Measurements from ENCODE around the gene MAFB.

Gene MAFB

GRCh38 chr20:40668449-40669228 is 20.4 kb downstream of the MAFB start:
- H3K36me3 ChIP-seq (ENCODE audit: low read length), result no peaks in the 10 kb centered on the region
- H3K27ac ChIP-seq (ENCODE audit: low read depth, low read length), result no peak overlapping the region
- H3K9ac ChIP-seq (ENCODE audit: low read length), result no peak overlapping the region
- no peaks in the 10 kb centered on the region for H3K9me2 ChIP-seq (replicated peaks; ENCODE audit: insufficient read depth, low read length)
- no peaks in the 10 kb centered on the region for H4K20me1 ChIP-seq (ENCODE audit: low read depth, low read length)
- H2AFZ ChIP-seq (ENCODE audit: low read depth, low read length, severe bottlenecking), result no peak overlapping the region
- no peaks in the 10 kb centered on the region for H3K27me3 ChIP-seq (ENCODE audit: low read length)
- no peak overlapping the region for H3K4me2 ChIP-seq (ENCODE audit: low read depth, low read length, poor library complexity, severe bottlenecking)
- TF ChIP-seq CTCF (IDR thresholded peaks at IDR 0.05; ENCODE audit: insufficient read depth, low read length, poor library complexity, severe bottlenecking) (no peak), EZH2phosphoT487 (conservative IDR thresholded peaks at IDR 0.05; ENCODE audit: low read length) (no peak)
- H3K9me3 ChIP-seq (ENCODE audit: insufficient read depth, low read length), result no peaks in the 10 kb centered on the region
- H3K79me2 ChIP-seq (ENCODE audit: insufficient read depth, low read length), result no peaks in the 10 kb centered on the region
- no peak overlapping the region for H3K4me3 ChIP-seq (ENCODE audit: insufficient read depth, low read length, poor library complexity, severe bottlenecking)
- no peaks in the 10 kb centered on the region for H3F3A ChIP-seq (ENCODE audit: insufficient read depth)

GRCh38 chr20:40667503-40667902 is 21.5 kb downstream of the MAFB start:
- no peak overlapping the region for H2AFZ ChIP-seq (ENCODE audit: low read depth, low read length, severe bottlenecking)
- no peaks in the 10 kb centered on the region for H3K9me3 ChIP-seq (ENCODE audit: insufficient read depth, low read length)
- no peaks in the 10 kb centered on the region for H3K79me2 ChIP-seq (ENCODE audit: insufficient read depth, low read length)
- no peaks in the 10 kb centered on the region for H3K36me3 ChIP-seq (ENCODE audit: low read length)
- H3K9ac ChIP-seq (ENCODE audit: low read length), result no peak overlapping the region
- no peaks in the 10 kb centered on the region for H3K27me3 ChIP-seq (ENCODE audit: low read length)
- no peaks in the 10 kb centered on the region for H4K20me1 ChIP-seq (ENCODE audit: low read depth, low read length)
- no peaks in the 10 kb centered on the region for H3K9me2 ChIP-seq (replicated peaks; ENCODE audit: insufficient read depth, low read length)
- H3F3A ChIP-seq (ENCODE audit: insufficient read depth), result no peaks in the 10 kb centered on the region
- H3K4me2 ChIP-seq (ENCODE audit: low read depth, low read length, poor library complexity, severe bottlenecking), result no peak overlapping the region
- no peak overlapping the region for H3K4me3 ChIP-seq (ENCODE audit: insufficient read depth, low read length, poor library complexity, severe bottlenecking)
- no peak for TF ChIP-seq CTCF (IDR thresholded peaks at IDR 0.05; ENCODE audit: insufficient read depth, low read length, poor library complexity, severe bottlenecking)
- TF ChIP-seq EZH2phosphoT487 (conservative IDR thresholded peaks at IDR 0.05; ENCODE audit: low read length), result no peak
- H3K27ac ChIP-seq (ENCODE audit: low read depth, low read length), result no peak overlapping the region

GRCh38 chr20:40666336-40666735 is 22.7 kb downstream of the MAFB start:
- no peak overlapping the region for H3K27ac ChIP-seq (ENCODE audit: low read depth, low read length)
- no peak overlapping the region for H2AFZ ChIP-seq (ENCODE audit: low read depth, low read length, severe bottlenecking)
- H3F3A ChIP-seq (ENCODE audit: insufficient read depth), result no peaks in the 10 kb centered on the region
- TF ChIP-seq CTCF (IDR thresholded peaks at IDR 0.05; ENCODE audit: insufficient read depth, low read length, poor library complexity, severe bottlenecking) (no peak), EZH2phosphoT487 (conservative IDR thresholded peaks at IDR 0.05; ENCODE audit: low read length) (no peak)
- no peak overlapping the region for H3K4me2 ChIP-seq (ENCODE audit: low read depth, low read length, poor library complexity, severe bottlenecking)
- no peaks in the 10 kb centered on the region for H3K9me2 ChIP-seq (replicated peaks; ENCODE audit: insufficient read depth, low read length)
- H4K20me1 ChIP-seq (ENCODE audit: low read depth, low read length), result no peaks in the 10 kb centered on the region
- H3K27me3 ChIP-seq (ENCODE audit: low read length), result no peaks in the 10 kb centered on the region
- H3K9me3 ChIP-seq (ENCODE audit: insufficient read depth, low read length), result no peaks in the 10 kb centered on the region
- H3K4me3 ChIP-seq (ENCODE audit: insufficient read depth, low read length, poor library complexity, severe bottlenecking), result no peak overlapping the region
- no peaks in the 10 kb centered on the region for H3K36me3 ChIP-seq (ENCODE audit: low read length)
- H3K9ac ChIP-seq (ENCODE audit: low read length), result no peak overlapping the region
- no peaks in the 10 kb centered on the region for H3K79me2 ChIP-seq (ENCODE audit: insufficient read depth, low read length)
